Fibroblast of villous mesenchyme (primary cell): ENCODE results near the gene PSMC3IP. TPM values are rescaled to one million over a fixed set of nuclear protein-coding genes. Genes with fewer than 3 reads are reported as not detected.
A peak's percentile ranks its signal among the peaks of the same experiment; 100 is the strongest.
"Not testable (repeated sequence)": the region's sequence is repeated elsewhere in the genome, so short reads cannot be mapped to it uniquely, and the experiment has no call there.

Source experiments
- DNase-seq: peaks from one replicate; pipeline ENCODE4 v3.0.0-alpha.2; 2010; ENCODE audit warnings: low read depth
- H3K4me3 ChIP-seq: 2 replicates; pipeline ENCODE4 v1.5.1; 2011; ENCODE audit warnings: low read depth, mild to moderate bottlenecking, low read length
- total RNA-seq: library from RNA; depleted of rRNA; stranded (reverse); fragments of >200 nt; gene quantifications from 2 replicates; pipeline ENCODE4 v1.2.3, GENCODE V29; 2012
- TF ChIP-seq, protein P1 (sequence below): IDR thresholded peaks from 2 replicates; pipeline ENCODE4 v1.5.1; 2012; ENCODE audit warnings: low read depth, mild to moderate bottlenecking, low read length; ENCODE audit not compliant: insufficient read depth

Gene PSMC3IP, protein sequence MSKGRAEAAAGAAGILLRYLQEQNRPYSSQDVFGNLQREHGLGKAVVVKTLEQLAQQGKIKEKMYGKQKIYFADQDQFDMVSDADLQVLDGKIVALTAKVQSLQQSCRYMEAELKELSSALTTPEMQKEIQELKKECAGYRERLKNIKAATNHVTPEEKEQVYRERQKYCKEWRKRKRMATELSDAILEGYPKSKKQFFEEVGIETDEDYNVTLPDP
- total RNA-seq, result 3.9 and 4.8 TPM in 2 replicates

DNA sequence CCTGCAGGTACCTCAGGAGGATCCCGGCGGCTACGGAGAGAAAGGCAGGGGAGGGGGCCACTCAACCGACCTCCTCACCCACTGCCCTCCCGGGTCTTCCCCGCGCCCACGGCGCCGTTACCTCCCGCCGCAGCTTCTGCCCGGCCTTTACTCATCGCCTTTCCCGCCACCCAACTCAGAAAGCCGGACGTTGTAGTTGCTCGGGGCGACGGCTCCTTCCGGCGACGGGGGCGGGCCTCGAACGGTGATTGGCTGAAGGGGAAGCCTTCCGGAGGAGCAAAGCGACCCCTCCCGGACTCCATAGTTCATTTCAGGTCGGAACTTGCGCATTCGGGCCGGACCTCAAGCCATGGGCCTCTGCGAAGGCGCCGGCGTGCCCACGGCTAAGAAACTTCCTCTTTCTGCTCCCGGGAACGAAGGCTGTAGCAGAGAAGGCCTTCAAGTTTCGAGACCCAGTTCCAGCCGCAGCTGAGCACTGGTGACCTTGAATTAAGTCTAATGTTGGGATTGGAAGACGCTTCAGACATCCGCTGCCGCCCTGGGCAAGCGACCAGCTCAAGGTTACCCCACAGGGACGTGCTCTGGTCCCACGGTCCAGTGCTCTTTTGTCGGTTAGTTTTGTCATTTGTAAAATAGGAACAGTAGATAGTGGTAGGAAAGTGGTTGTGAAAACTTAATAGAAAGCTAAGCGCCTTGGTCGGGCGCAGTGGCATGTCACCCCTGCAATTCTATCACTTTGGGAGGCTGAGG lies at the start of gene PSMC3IP:
Gene PSMC3IP (minus strand): TSS at position 198 of the 750 bp plus-strand sequence. CDS start 43 bp downstream, at position 155.
- peak within 1 kb of the TSS; percentile 83 for H3K4me3 ChIP-seq
- TF ChIP-seq, protein P1, sequence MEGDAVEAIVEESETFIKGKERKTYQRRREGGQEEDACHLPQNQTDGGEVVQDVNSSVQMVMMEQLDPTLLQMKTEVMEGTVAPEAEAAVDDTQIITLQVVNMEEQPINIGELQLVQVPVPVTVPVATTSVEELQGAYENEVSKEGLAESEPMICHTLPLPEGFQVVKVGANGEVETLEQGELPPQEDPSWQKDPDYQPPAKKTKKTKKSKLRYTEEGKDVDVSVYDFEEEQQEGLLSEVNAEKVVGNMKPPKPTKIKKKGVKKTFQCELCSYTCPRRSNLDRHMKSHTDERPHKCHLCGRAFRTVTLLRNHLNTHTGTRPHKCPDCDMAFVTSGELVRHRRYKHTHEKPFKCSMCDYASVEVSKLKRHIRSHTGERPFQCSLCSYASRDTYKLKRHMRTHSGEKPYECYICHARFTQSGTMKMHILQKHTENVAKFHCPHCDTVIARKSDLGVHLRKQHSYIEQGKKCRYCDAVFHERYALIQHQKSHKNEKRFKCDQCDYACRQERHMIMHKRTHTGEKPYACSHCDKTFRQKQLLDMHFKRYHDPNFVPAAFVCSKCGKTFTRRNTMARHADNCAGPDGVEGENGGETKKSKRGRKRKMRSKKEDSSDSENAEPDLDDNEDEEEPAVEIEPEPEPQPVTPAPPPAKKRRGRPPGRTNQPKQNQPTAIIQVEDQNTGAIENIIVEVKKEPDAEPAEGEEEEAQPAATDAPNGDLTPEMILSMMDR, result peak; percentile 30
- DNase-seq, result peak; percentile 96

DNA sequence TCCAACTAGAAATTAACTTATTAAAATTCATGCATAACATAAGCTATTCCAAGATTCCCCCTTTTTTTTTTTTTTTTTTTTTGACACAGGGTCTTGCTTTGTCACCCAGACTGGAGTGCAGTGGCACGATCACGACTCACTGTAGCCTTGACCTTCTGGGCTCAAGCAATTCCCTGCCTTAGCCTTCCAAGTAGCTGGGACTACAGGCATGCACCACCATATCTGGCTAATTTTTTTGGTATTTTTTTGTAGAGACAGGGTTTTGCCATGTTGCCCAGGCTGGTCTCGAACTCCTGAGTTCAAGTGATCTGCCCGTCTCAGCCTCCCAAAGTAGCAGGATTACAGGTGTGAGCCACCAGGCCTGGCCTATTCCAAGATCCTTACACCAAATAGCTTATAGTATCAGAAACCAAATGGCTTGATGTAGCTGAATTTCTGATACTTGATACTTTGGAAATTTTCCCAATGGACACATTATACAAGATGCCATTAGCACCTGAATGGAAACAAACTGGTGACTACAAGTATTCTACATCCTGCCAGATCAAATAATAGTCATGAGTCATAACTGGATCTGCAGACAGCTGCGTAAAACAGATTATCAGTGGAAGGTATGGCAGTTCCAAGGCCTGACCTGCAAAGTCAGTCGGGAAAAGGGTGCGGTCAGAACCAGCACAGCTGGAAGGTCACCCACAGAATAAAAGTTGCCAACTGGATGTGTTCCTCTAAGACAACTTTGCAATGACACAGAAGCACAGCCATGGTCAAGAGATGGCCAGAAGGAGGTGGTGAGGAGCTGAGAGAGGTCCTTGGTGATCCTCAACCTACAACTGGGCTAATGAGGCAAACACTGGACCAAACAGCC lies 46.4 kb upstream of the PSMC3IP start:
- TF ChIP-seq, protein P1, result no peak
- H3K4me3 ChIP-seq, result no peak overlapping the region
- DNase-seq, result no peak

DNA sequence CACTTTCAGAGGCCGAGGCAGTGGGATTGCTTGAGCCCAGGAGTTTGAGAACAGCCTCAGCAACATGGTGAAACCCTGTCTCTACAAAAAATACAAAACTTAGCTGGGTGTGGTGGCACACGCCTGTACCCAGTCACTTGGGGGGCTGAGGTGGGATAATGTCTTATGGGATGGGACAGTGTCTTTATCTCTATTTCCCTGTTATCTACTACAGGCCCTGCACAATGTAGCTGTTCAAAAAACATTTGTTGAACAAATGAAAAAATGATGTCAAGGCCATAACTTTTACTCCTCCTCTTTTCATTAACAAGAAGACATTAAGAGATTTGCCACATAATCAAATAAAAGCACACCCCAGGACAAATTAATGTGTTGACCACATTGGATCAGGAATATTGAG lies 45.7 kb upstream of the PSMC3IP start:
- TF ChIP-seq, protein P1, result no peak
- H3K4me3 ChIP-seq, result no peak overlapping the region
- DNase-seq, result no peak

DNA sequence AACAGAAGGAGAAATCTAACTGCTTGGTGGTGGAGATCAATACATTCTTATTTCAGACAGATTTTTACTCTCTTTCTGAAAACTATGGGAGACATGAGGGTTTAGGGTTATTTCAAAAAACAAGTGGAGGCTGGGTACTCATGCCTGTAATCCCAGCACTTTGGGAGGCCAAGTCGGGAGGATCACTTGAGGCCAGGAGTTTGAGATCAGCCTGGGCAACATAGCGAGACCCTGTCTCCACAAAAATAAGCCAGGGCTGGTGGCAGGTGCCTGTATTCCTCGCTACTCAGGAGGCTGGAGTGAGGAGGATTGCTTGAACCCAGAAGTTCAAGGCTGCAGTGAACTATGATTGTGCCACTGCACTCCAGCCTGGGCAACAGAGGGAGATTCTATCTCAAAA lies 44.5 kb upstream of the PSMC3IP start:
- H3K4me3 ChIP-seq, DNase-seq: not testable (repeated sequence)

DNA sequence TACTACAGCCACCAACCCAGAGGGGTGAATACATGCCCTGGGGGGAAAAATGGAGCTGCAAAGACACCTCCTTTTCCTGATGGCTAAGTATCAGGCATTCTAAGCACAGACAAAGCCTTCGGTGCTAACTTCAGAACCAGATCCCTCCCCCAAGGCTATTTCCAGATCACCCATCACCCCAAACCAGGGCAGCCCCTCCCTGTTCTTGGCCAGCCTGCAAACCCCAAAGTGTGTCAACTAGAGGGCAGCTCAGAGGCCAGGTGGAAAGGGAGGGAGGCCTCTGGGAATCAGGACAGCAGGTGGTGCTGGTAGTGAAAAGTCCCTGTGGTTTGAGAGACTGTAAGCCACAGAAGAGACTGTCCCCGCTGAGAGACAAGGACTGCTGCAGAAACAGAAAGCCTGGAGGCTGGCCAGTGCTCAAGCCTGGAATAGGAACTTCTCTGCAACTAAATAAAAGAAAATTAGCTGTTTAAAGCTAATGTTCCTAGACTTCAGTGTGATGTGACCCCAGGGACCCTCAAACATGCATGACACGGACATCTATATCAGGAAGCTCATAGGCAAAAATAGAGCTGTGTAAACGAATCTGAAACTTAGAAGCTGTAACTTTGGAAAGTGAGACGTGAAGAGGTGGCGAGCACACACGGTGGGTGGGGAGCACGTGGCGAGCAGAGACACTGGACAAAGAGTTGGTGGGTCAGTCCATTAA lies 41.1 kb upstream of the PSMC3IP start:
- TF ChIP-seq, protein P1, result peak; percentile 19
- no peak overlapping the region for H3K4me3 ChIP-seq
- peak; percentile 22 for DNase-seq

DNA sequence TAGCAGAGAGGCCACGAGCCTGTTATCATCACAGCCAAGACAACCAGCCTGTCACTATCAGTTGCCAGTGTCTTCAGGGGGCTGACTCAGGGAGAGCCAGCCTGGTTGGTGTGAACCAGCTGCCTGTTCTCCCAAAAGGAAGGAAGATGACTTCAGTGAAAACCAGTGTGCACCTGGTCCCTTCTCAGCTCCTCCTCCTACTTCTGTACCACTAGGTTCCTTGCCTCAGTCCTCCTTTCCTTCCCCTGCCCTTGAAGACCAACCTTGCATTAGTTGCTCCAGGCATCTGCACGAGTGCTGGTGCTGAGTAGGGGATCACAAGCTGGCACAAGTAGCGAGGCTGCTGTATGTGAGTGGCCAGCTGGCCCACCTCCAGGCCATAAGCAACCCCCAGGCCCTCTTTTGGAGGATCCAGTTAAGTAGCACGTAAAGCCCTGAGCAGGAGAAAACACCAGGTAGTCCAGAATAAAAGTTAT lies 40.5 kb upstream of the PSMC3IP start:
- DNase-seq, result no peak
- H3K4me3 ChIP-seq, result no peak overlapping the region
- TF ChIP-seq, protein P1, result no peak
